Neutrophil (primary cell): ENCODE measurements around the gene KRT16.
"Not testable (repeated sequence)": the region's sequence is repeated elsewhere in the genome, so short reads cannot be mapped to it uniquely, and the experiment has no call there.

Experiments used
- H3K27ac ChIP-seq: fragments of 200-600 bp; sonication (generic); 2 replicates; pipeline ENCODE4 v1.5.1; 2016; ENCODE audit warnings: mild to moderate bottlenecking, moderate library complexity
- H3K27me3 ChIP-seq: fragments of 200-600 bp; sonication (generic); 2 replicates; pipeline ENCODE4 v1.6.0; 2016; ENCODE audit warnings: mild to moderate bottlenecking
- H3K36me3 ChIP-seq: fragments of 200-600 bp; sonication (generic); 2 replicates; pipeline ENCODE4 v1.5.1; 2017
- H3K4me1 ChIP-seq, 2 experiments: fragments of 200-600 bp in 1 of 2; sonication (generic) in 1 of 2; 1 replicate in 1 of 2; 2 replicates in 1 of 2; pipeline versions ENCODE4 v1.5.1 to v1.6.1; 2013 to 2016; ENCODE audit warnings: low read depth in 1 of 2, low read length in 1 of 2, mild to moderate bottlenecking in 1 of 2, moderate library complexity in 1 of 2; ENCODE audit not compliant: control insufficient read depth in 1 of 2, insufficient read depth in 1 of 2
- H3K4me3 ChIP-seq, 2 experiments: fragments of 200-600 bp in 1 of 2; sonication (generic) in 1 of 2; 1 replicate in 1 of 2; 2 replicates in 1 of 2; pipeline ENCODE4 v1.5.1; 2013 to 2016; ENCODE audit warnings: low read depth in 1 of 2, low read length in 1 of 2, mild to moderate bottlenecking in 1 of 2, moderate library complexity in 1 of 2
- H3K9me3 ChIP-seq: fragments of 200-600 bp; sonication (generic); 2 replicates; pipeline ENCODE4 v1.5.1; 2016
- TF ChIP-seq, protein P1 (sequence below): fragments of 200-600 bp; sonication (generic); IDR thresholded peaks from 2 replicates; pipeline ENCODE4 v1.5.1; 2016; ENCODE audit warnings: antibody characterized with exemption

Gene KRT16

DNA sequence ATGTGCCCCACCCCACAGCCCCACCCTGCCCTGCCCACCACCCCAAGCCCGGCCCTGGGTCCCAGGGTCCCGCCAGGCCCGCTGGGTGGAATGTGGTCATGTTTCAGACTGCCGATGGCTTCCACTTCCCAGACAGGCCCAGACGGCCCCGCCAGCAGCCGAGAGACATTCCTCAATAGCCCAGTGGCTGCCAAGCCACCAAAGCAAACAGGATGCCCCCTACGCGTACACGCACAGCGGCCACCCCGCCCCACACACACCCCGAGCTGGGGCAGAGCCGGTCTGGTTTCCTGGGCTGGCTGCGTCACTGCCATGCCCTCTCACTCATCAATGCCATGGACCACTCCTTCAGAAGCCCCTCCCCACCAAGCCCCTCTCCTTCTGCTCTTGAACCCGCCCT, 13.0 kb upstream of the KRT16 start:
- TF ChIP-seq, protein P1, sequence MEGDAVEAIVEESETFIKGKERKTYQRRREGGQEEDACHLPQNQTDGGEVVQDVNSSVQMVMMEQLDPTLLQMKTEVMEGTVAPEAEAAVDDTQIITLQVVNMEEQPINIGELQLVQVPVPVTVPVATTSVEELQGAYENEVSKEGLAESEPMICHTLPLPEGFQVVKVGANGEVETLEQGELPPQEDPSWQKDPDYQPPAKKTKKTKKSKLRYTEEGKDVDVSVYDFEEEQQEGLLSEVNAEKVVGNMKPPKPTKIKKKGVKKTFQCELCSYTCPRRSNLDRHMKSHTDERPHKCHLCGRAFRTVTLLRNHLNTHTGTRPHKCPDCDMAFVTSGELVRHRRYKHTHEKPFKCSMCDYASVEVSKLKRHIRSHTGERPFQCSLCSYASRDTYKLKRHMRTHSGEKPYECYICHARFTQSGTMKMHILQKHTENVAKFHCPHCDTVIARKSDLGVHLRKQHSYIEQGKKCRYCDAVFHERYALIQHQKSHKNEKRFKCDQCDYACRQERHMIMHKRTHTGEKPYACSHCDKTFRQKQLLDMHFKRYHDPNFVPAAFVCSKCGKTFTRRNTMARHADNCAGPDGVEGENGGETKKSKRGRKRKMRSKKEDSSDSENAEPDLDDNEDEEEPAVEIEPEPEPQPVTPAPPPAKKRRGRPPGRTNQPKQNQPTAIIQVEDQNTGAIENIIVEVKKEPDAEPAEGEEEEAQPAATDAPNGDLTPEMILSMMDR, result no peak
- peaks cover 5 to 14% of the 10 kb centered on the region in 2 experiments for H3K4me1 ChIP-seq
- no peaks in the 10 kb centered on the region for H3K36me3 ChIP-seq
- H3K9me3 ChIP-seq, result no peaks in the 10 kb centered on the region
- H3K27me3 ChIP-seq, result peaks cover 22% of the 10 kb centered on the region
- no peak overlapping the region for H3K27ac ChIP-seq
- H3K4me3 ChIP-seq, result no peak overlapping the region

DNA sequence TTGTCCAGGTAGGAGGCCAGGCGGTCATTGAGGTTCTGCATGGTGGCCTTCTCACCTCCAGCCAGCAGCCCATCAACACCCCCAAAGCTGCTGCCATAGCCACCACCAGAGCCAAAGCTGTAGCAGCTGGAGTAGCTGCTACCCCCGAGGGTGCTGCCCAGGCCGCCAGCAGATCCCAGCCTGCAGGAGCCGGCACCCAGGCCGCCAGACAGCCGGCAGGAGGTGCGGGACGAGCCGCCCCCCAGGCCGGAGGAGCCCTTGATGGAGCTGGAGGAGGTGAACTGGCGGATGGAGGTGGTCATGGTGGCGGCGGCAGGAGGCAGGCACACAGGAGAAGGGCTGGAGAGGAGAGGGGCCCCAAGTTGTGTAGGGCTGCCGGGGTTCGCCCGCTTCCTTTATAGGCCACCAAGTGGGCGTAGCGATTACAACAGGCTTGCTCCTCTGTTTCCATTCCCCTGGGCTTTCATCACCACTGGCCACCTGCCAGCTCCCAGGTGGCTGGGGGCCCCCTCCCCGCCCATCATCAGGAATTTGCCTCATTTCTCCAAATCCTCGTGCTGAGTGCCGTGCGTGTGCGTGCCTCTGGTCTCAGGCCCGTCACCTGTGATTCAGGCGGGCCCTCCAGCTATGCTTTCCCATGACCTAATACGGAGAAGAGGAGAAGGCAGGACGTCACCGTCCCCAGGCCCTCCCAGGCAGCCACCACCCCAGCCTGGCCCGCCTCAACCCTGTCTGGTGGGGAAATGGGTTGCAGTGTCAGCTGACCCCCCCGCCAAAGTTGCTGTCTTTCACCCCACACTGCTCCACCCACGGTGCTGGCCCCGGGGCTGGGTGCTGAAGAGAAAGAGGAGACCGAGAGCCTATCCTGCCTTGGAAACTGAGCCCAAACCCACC, 11.9 kb upstream of the KRT16 start, which contains the start of gene KRT17:
Gene KRT17 (minus strand): TSS at position 368 of the 894 bp plus-strand sequence. CDS start 66 bp downstream, at position 302.
- no peak within 1 kb of the TSS for H3K4me3 ChIP-seq
- H3K36me3 ChIP-seq, result no peaks in the 10 kb centered on the region
- H3K4me1 ChIP-seq, result peaks cover 5 to 14% of the 10 kb centered on the region in 2 experiments
- H3K9me3 ChIP-seq, result no peaks in the 10 kb centered on the region
- H3K27me3 ChIP-seq, result peaks cover 22% of the 10 kb centered on the region
- TF ChIP-seq, protein P1, result no peak
- no peak within 1 kb of the TSS for H3K27ac ChIP-seq

- not testable (repeated sequence) for H3K36me3 ChIP-seq, H3K27ac ChIP-seq, H3K9me3 ChIP-seq, H3K4me3 ChIP-seq
- peaks cover 5 to 14% of the 10 kb centered on the region in 2 experiments for H3K4me1 ChIP-seq
- peaks cover 22% of the 10 kb centered on the region for H3K27me3 ChIP-seq
Measured at GRCh38 chr17:41623184-41623861, 10.8 kb upstream of the KRT16 start.

DNA sequence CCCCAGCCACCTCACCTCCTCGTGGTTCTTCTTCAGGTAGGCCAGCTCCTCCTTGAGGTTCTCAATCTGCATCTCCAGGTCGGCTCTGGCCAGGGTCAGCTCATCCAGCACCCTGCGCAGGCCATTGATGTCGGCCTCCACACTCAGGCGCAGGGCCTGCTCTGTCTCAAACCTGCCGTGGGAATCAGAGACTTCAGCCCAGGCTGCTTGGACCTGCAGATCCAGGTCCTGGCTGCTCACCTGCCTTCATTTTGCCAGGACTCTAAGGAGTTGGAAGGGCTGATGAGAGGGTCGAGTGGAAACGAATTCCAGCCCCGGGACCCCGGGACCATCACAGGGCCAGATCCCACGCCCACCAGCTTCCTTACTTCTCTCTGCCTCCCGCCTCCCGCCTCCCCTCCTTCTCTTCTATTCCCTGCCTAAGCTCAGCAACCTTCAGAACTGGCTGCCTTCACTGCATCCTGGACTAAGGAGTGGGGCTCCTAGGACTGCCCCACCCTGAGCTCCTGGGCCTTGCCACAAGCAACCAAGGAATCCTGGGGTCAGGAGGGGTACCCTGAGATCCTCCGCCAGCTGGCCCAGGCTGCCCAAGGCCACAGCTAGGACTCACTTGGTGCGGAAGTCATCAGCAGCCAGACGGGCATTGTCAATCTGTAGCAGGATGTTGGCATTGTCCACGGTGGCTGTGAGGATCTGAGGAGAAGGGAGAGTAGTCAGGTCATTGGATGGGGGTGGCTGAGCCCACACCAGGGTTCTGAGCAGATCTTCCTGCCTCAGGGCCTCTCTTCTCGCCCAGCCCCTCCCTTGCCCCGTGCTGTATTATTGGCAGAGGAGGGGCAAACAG, 10.0 kb upstream of the KRT16 start:
- H3K36me3 ChIP-seq, H3K9me3 ChIP-seq, H3K4me3 ChIP-seq, H3K27ac ChIP-seq: not testable (repeated sequence)
- H3K4me1 ChIP-seq, result peaks cover 5 to 14% of the 10 kb centered on the region in 2 experiments
- H3K27me3 ChIP-seq, result peaks cover 22% of the 10 kb centered on the region

- Histone ChIP-seq H3K36me3 (no peaks in the 10 kb centered on the region), H3K4me3 (no peak overlapping the region), H3K27me3 (peaks cover 22% of the 10 kb centered on the region), H3K27ac (no peak overlapping the region), H3K9me3 (no peaks in the 10 kb centered on the region), H3K4me1 (peaks cover 5 to 14% of the 10 kb centered on the region in 2 experiments)
- TF ChIP-seq, protein P1, result no peak
Measured at GRCh38 chr17:41621916-41622315, 9.3 kb upstream of the KRT16 start.

DNA sequence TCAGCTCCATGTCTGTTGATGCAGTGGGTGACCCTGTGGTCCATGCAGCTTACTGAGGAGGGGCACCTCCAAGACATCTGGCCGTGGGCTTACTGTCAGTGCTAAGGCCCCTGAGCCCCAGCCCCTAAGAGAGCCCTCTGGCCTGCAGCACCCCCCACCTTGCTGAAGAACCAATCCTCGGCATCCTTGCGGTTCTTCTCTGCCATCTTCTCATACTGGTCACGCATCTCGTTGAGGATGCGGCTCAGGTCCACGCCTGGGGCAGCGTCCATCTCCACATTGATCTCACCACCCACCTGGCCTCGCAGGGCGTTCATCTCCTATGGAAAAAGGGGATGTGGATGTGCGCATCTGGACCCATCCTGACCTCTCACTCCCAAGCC, 8.9 kb upstream of the KRT16 start:
- Histone ChIP-seq H3K27me3 (peaks cover 22% of the 10 kb centered on the region), H3K4me1 (peaks cover 5 to 14% of the 10 kb centered on the region in 2 experiments)
- not testable (repeated sequence) for H3K36me3 ChIP-seq, H3K4me3 ChIP-seq, H3K27ac ChIP-seq, H3K9me3 ChIP-seq
